ENCODE results near the gene BICDL1. TPM values are rescaled to one million over a fixed set of nuclear protein-coding genes. Genes with fewer than 3 reads are reported as not detected.

Gene BICDL1
- total and polyA plus RNA-seq, 10 of the 15 experiments (the other 5 are each of a cell fraction or from before 2014, with no cell fraction given): 0.72 to 12.3 (median 4.2) TPM

- TF ChIP-seq IRF5 (IDR thresholded peaks at IDR 0.05; ENCODE audit: borderline replicate concordance) (no peak), NFYA (IDR thresholded peaks at IDR 0.05; ENCODE audit: borderline replicate concordance, low read depth, low read length) (no peak), PBX3 (IDR thresholded peaks at IDR 0.05; ENCODE audit: insufficient replicate concordance, low read depth, low read length) (no peak), LARP7 (IDR thresholded peaks at IDR 0.05) (peak; percentile 29; the same call in 1 of the 2 replicates), EED (IDR thresholded peaks at IDR 0.05; ENCODE audit: low read depth) (peak; percentile 53), STAT3 (IDR thresholded peaks at IDR 0.05; ENCODE audit: low read depth, low read length) (no peak), MXI1 (IDR thresholded peaks at IDR 0.05; ENCODE audit: low read depth, low read length) (peak; percentile 30; the same call in 1 of the 2 replicates), CTCF (IDR thresholded peaks at IDR 0.05 in 2 of 3, conservative IDR thresholded peaks at IDR 0.05 in 1 of 3; ENCODE audit: control insufficient read depth in 2 of 3, extremely low read depth in 1 of 3, insufficient read depth in 1 of 3, low read depth in 3 of 3, low read length in 3 of 3) (0 out of 6 replicates have a peak, but pooled peaks have one; percentile 4 to 12 (median 8)), ZNF274 (IDR thresholded peaks at IDR 0.05; ENCODE audit: insufficient read depth, insufficient read length) (no peak), RAD21 (IDR thresholded peaks at IDR 0.05; ENCODE audit: insufficient read depth, low read depth, low read length) (0 out of 2 replicates have a peak, but pooled peaks have one; percentile 10), SKIL (IDR thresholded peaks at IDR 0.05; ENCODE audit: low read depth, poor library complexity, severe bottlenecking) (no peak), USF2 (IDR thresholded peaks at IDR 0.05; ENCODE audit: borderline replicate concordance, low read depth, low read length) (no peak), SMC3 (IDR thresholded peaks at IDR 0.05; ENCODE audit: borderline replicate concordance, low read length) (no peak), FOXK2 (IDR thresholded peaks at IDR 0.05) (no peak), RELB (IDR thresholded peaks at IDR 0.05; ENCODE audit: low read depth) (0 out of 2 replicates have a peak, but pooled peaks have one; percentile 22), ELK1 (IDR thresholded peaks at IDR 0.05; ENCODE audit: low read depth, low read length) (no peak)
Observed at GRCh38 chr12:120110550-120111501, 121.8 kb downstream of the BICDL1 start (continued).
